Natural killer cell treated with Interleukin-12 subunit alpha and Interleukin-12 subunit beta and Interleukin-15 and Interleukin-18, amount 100 ng/mL, for 72 hours (primary cell): ENCODE results near the gene HIF3A. TPM values are rescaled to one million over a fixed set of nuclear protein-coding genes. Genes with fewer than 3 reads are reported as not detected.
A peak's percentile ranks its signal among the peaks of the same experiment; 100 is the strongest.

Experiments
- ATAC-seq, 2 donors: fragments of 150-1000 bp; cut with Tn5 transposase in 1 of 2; sonication (Bioruptor Pico), chemical (Tn5 transposase) in 1 of 2; 2 replicates each; pipeline ENCODE4 v1.10.0; 2021
- DNase-seq: peaks from one replicate; pipeline ENCODE4 v3.0.0; 2022; ENCODE audit warnings: low spot score
- H3K27ac Mint-ChIP-seq, 2 donors: 1 replicate in 1 of 2; 2 replicates in 1 of 2; pipeline ENCODE4 v1.8.0; 2022; ENCODE audit warnings: mixed read lengths in 2 of 2, mild to moderate bottlenecking in 1 of 2, moderate library complexity in 1 of 2
- H3K27me3 Mint-ChIP-seq, 2 donors: 1 replicate in 1 of 2; 2 replicates in 1 of 2; pipeline ENCODE4 v1.8.0; 2022; ENCODE audit warnings: mixed read lengths in 2 of 2
- H3K36me3 Mint-ChIP-seq: one replicate; pipeline ENCODE4 v1.8.0; 2022; ENCODE audit warnings: mixed read lengths
- H3K4me1 Mint-ChIP-seq, 2 donors: 1 replicate in 1 of 2; 2 replicates in 1 of 2; pipeline ENCODE4 v1.8.0; 2022; ENCODE audit warnings: low read depth in 2 of 2, mixed read lengths in 2 of 2, mild to moderate bottlenecking in 1 of 2
- H3K4me3 Mint-ChIP-seq: one replicate; pipeline ENCODE4 v1.8.0; 2022; ENCODE audit warnings: mixed read lengths
- H3K9me3 Mint-ChIP-seq: 2 replicates; pipeline ENCODE4 v1.8.0; 2022; ENCODE audit warnings: mixed read lengths
- total RNA-seq, 2 donors: library from RNA; stranded (reverse); gene quantifications; one replicate each; pipeline ENCODE4 v1.2.3, GENCODE V29; 2022

Gene HIF3A
- total RNA-seq, 2 donors from 2014 or later: not detected

GRCh38 chr19:46349311-46349993, 52.6 kb downstream of the HIF3A start:
- DNase-seq (no peak), ATAC-seq (no peak)
- H3K27me3 Mint-ChIP-seq: no peaks in the 10 kb centered on the region
- H3K4me3 Mint-ChIP-seq: peak overlapping the region; percentile 96
- peak overlapping the region; percentile 95 to 98 for H3K27ac Mint-ChIP-seq
- H3K36me3 Mint-ChIP-seq: no peaks in the 10 kb centered on the region
- no peaks in the 10 kb centered on the region for H3K9me3 Mint-ChIP-seq
- peaks cover 50 to 55% of the 10 kb centered on the region in 2 donors for H3K4me1 Mint-ChIP-seq

GRCh38 chr19:46350029-46350757, 53.4 kb downstream of the HIF3A start:
- peak overlapping the region; percentile 96 for H3K4me3 Mint-ChIP-seq
- ATAC-seq (no peak), DNase-seq (no peak)
- peak overlapping the region; percentile 95 to 98 for H3K27ac Mint-ChIP-seq
- no peaks in the 10 kb centered on the region for H3K9me3 Mint-ChIP-seq
- H3K4me1 Mint-ChIP-seq: peaks cover 52 to 57% of the 10 kb centered on the region in 2 donors
- no peaks in the 10 kb centered on the region for H3K36me3 Mint-ChIP-seq
- no peaks in the 10 kb centered on the region for H3K27me3 Mint-ChIP-seq

GRCh38 chr19:46350758-46351159, 53.9 kb downstream of the HIF3A start:
- Mint-ChIP-seq H3K4me3 (peak overlapping the region; percentile 96), H3K9me3 (no peaks in the 10 kb centered on the region), H3K27me3 (no peaks in the 10 kb centered on the region), H3K36me3 (no peaks in the 10 kb centered on the region), H3K4me1 (peaks cover 54 to 57% of the 10 kb centered on the region in 2 donors), H3K27ac (peak overlapping the region; percentile 95 to 98)
- ATAC-seq (peak in 1 of 2 donors; percentile 52), DNase-seq (peak; percentile 68)

GRCh38 chr19:46351241-46352041, 54.6 kb downstream of the HIF3A start:
- peak; percentile 68 for DNase-seq
- no peaks in the 10 kb centered on the region for H3K9me3 Mint-ChIP-seq
- ATAC-seq: peak; percentile 44 to 61
- H3K27me3 Mint-ChIP-seq: no peaks in the 10 kb centered on the region
- peak overlapping the region; percentile 96 for H3K4me3 Mint-ChIP-seq
- H3K27ac Mint-ChIP-seq: peak overlapping the region; percentile 95 to 98
- H3K4me1 Mint-ChIP-seq: peaks cover 57 to 58% of the 10 kb centered on the region in 2 donors
- H3K36me3 Mint-ChIP-seq: no peaks in the 10 kb centered on the region

- no peaks in the 10 kb centered on the region for H3K9me3 Mint-ChIP-seq
- H3K36me3 Mint-ChIP-seq: no peaks in the 10 kb centered on the region
- peaks cover 46 to 52% of the 10 kb centered on the region in 2 donors for H3K4me1 Mint-ChIP-seq
These were observed 57.1 kb downstream of the HIF3A start for GRCh38 chr19:46353730-46354528.

GRCh38 chr19:46355234-46356148, 58.6 kb downstream of the HIF3A start:
- peak overlapping the region; percentile 62 to 82 for H3K27ac Mint-ChIP-seq
- peaks cover 30 to 38% of the 10 kb centered on the region in 2 donors for H3K4me1 Mint-ChIP-seq
- no peaks in the 10 kb centered on the region for H3K27me3 Mint-ChIP-seq
- no peaks in the 10 kb centered on the region for H3K36me3 Mint-ChIP-seq
- H3K9me3 Mint-ChIP-seq: no peaks in the 10 kb centered on the region
- peak overlapping the region; percentile 30 for H3K4me3 Mint-ChIP-seq
- peak in 1 of 2 donors; percentile 53 for ATAC-seq
- DNase-seq: no peak

More at GRCh38 chr19:46353730-46354528, 57.1 kb downstream of the HIF3A start:
- Mint-ChIP-seq H3K27me3 (no peaks in the 10 kb centered on the region), H3K27ac (peak overlapping the region in 1 of 2 donors; percentile 9), H3K4me3 (no peak overlapping the region)
- DNase-seq (no peak), ATAC-seq (no peak)

GRCh38 chr19:46356149-46357055, 59.6 kb downstream of the HIF3A start:
- DNase-seq: no peak
- ATAC-seq: no peak
- Mint-ChIP-seq H3K4me3 (no peak overlapping the region), H3K27ac (no peak overlapping the region), H3K27me3 (no peaks in the 10 kb centered on the region), H3K36me3 (no peaks in the 10 kb centered on the region), H3K9me3 (no peaks in the 10 kb centered on the region), H3K4me1 (peaks cover 28 to 30% of the 10 kb centered on the region in 2 donors)

GRCh38 chr19:46357846-46358583, 61.2 kb downstream of the HIF3A start:
- no peaks in the 10 kb centered on the region for H3K9me3 Mint-ChIP-seq
- no peaks in the 10 kb centered on the region for H3K27me3 Mint-ChIP-seq
- peak overlapping the region in 1 of 2 donors; percentile 53 for H3K27ac Mint-ChIP-seq
- H3K4me1 Mint-ChIP-seq: peaks cover 28% of the 10 kb centered on the region in 2 donors
- no peak overlapping the region for H3K4me3 Mint-ChIP-seq
- DNase-seq (no peak), ATAC-seq (no peak)
- peaks cover 6% of the 10 kb centered on the region for H3K36me3 Mint-ChIP-seq

- DNase-seq (no peak), ATAC-seq (peak in 1 of 2 donors; percentile 72)
- Mint-ChIP-seq H3K36me3 (peaks cover 6% of the 10 kb centered on the region), H3K9me3 (no peaks in the 10 kb centered on the region), H3K27ac (peak overlapping the region; percentile 47 to 65), H3K4me3 (peak overlapping the region; percentile 89), H3K4me1 (peaks cover 36 to 41% of the 10 kb centered on the region in 2 donors), H3K27me3 (no peaks in the 10 kb centered on the region)
These were observed 65.1 kb downstream of the HIF3A start for GRCh38 chr19:46361915-46362314.

- H3K4me1 Mint-ChIP-seq: peaks cover 32 to 35% of the 10 kb centered on the region in 2 donors
- no peaks in the 10 kb centered on the region for H3K27me3 Mint-ChIP-seq
- no peak for DNase-seq
These were observed 67.5 kb downstream of the HIF3A start for GRCh38 chr19:46364359-46364758.

GRCh38 chr19:46365561-46365960, 68.7 kb downstream of the HIF3A start:
- Mint-ChIP-seq H3K27ac (no peak overlapping the region), H3K4me1 (peaks cover 35 to 36% of the 10 kb centered on the region in 2 donors), H3K36me3 (peaks cover 6% of the 10 kb centered on the region), H3K4me3 (no peak overlapping the region), H3K27me3 (no peaks in the 10 kb centered on the region), H3K9me3 (no peaks in the 10 kb centered on the region)
- DNase-seq (no peak), ATAC-seq (no peak)

More at GRCh38 chr19:46364359-46364758, 67.5 kb downstream of the HIF3A start:
- no peak overlapping the region for H3K27ac Mint-ChIP-seq
- H3K4me3 Mint-ChIP-seq: no peak overlapping the region
- peaks cover 6% of the 10 kb centered on the region for H3K36me3 Mint-ChIP-seq
- no peaks in the 10 kb centered on the region for H3K9me3 Mint-ChIP-seq
- ATAC-seq: no peak
